ENCODE results near the gene TH.

TH gene

DNA sequence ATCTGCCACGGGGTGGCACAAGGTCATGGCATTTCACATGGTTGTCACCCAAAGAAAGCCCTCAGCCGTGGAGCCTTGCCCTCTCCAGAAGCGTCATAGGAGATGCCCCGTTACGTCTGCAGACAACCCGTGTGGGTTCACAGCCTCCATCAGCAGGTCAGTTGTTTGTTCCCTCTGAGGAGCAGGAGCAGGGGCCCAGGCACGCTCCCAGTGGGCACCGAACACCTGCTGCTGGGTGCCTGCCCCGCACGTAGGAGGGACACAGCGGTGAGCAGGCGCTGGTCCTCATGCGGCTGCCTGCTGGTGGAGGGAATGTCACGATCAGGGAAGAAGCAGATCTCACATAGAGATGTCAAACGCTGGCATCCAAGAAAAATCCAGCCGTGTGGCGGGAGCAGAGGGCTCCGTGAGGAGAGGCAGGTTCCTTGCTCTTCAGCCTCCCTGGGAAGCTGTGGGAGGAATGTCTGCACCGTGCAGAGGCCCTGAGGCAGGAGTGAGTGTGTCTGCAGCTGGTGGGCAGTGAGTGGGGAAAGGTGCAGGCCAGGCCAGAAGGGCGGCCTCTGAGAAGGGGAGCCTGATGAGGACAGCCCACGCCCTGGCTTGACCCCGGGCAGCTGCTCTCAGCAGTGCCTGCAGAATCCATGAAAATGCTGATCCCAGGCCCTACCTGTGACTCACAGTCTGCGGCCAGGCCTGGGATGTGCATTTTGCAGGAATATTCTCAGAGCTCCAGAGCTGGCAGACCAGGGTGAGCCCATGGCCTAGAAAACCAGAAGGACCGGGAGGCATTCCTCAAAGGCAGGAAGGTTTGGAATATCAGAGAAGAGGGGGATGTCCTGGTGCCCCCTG is 36.4 kb upstream of the TH start:
- no peak for TF ChIP-seq CTCF (IDR thresholded peaks at IDR 0.05)
- peak; percentile 47 for DNase-seq (ENCODE audit: low spot score)
- Histone ChIP-seq H3K27ac (no peak overlapping the region), H3K4me3 (no peak overlapping the region)

GRCh38 chr11:2207212-2207611 is 35.6 kb upstream of the TH start:
- Histone ChIP-seq H3K27ac (no peak overlapping the region), H3K4me3 (no peak overlapping the region)
- DNase-seq (ENCODE audit: low spot score), result no peak
- no peak for TF ChIP-seq CTCF (IDR thresholded peaks at IDR 0.05)

DNA sequence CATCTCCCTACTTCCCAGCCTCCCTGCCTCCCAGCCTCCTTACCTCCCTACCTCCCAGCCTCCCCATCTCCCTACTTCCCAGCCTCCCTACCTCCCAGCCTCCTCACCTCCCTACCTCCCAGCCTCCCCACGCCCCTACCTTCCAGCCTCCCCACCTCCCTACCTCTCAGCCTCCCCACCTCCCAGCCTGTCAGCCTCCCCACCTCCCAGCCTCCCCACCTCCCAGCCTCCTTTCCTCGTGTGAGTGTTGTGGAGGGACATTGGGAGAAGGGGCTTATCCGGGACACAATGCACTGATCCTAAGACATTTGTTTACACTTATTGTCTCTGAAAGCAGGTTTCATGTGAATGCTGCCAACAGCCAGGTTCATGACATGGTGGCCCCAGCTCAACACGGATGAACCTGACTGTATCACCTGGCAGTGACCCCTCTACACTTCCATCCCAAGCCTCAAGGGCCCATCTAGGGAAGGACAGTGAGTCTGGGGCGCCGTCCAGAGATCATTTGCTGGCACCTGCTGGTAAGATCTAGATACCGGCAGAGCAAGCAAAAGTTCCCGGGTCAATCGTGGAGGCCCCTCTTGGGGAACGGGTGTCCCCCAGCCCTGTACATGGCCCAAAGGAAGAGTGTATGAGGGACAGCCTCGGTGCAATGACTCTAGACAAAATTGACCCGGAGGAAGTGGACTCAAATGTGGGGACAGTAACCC is 34.5 kb upstream of the TH start:
- no peak for TF ChIP-seq CTCF (IDR thresholded peaks at IDR 0.05)
- peak; percentile 60 for DNase-seq (ENCODE audit: low spot score)
- Histone ChIP-seq H3K4me3 (no peak overlapping the region), H3K27ac (no peak overlapping the region)

- Histone ChIP-seq H3K27ac (no peak overlapping the region), H3K4me3 (no peak overlapping the region)
- DNase-seq (ENCODE audit: low spot score), result no peak
- TF ChIP-seq CTCF (IDR thresholded peaks at IDR 0.05), result no peak
Measured at GRCh38 chr11:2205214-2205720, 33.7 kb upstream of the TH start.

DNA sequence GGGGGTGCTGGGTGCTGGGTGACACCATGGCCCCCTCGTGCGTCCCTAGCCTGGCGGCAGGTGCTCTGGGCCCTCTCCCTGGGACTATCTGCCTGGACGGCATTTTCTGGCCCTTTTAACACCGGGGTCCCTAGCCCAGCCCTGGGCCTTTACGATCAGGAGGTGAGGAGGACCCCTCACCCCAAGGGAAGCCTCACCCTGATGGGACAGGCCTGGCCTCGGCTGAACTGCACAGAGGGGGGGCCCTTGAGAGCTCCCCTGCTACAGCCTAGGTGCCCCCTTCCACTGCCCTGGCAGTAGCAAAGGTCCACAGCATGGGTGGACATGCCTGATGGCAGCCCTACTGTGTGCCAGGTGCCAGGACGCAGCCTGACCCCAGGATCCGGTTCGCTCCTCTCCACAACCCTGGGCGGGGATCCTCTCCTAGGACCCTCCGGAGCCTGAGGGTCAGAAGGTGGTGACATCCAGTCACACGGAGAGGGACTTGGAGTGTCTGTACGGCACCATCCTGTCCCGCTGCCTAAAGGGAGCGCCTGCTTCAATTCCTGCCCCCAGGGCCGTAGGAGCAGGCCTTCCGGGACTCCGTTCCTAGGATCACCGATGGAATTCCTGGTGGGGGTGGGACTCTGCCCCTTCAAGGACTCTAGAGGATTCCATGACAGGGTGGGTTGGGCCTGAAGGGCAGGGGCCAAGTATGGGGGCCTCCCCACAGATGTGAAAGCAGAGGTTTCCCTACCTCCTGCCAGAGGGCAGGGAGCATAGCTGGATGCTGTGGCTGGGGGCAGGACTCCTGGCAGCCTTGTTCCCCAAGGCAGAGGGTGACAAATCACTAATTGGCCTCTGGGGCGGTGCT is 33.0 kb upstream of the TH start:
- no peak for TF ChIP-seq CTCF (IDR thresholded peaks at IDR 0.05)
- Histone ChIP-seq H3K27ac (no peak overlapping the region), H3K4me3 (no peak overlapping the region)
- DNase-seq (ENCODE audit: low spot score), result peak; percentile 62

- DNase-seq (ENCODE audit: low spot score), result peak; percentile 62
- H3K27ac ChIP-seq, result no peak overlapping the region
- no peak for TF ChIP-seq CTCF (IDR thresholded peaks at IDR 0.05)
Measured at GRCh38 chr11:2203440-2204259, 32.0 kb upstream of the TH start.

More at GRCh38 chr11:2203440-2204259, 32.0 kb upstream of the TH start:
- no peak overlapping the region for H3K4me3 ChIP-seq

Measured in coronary artery (tissue), 2 donors.